ENCODE data around the gene FERMT3.

- TF ChIP-seq, protein P1, sequence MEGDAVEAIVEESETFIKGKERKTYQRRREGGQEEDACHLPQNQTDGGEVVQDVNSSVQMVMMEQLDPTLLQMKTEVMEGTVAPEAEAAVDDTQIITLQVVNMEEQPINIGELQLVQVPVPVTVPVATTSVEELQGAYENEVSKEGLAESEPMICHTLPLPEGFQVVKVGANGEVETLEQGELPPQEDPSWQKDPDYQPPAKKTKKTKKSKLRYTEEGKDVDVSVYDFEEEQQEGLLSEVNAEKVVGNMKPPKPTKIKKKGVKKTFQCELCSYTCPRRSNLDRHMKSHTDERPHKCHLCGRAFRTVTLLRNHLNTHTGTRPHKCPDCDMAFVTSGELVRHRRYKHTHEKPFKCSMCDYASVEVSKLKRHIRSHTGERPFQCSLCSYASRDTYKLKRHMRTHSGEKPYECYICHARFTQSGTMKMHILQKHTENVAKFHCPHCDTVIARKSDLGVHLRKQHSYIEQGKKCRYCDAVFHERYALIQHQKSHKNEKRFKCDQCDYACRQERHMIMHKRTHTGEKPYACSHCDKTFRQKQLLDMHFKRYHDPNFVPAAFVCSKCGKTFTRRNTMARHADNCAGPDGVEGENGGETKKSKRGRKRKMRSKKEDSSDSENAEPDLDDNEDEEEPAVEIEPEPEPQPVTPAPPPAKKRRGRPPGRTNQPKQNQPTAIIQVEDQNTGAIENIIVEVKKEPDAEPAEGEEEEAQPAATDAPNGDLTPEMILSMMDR (IDR thresholded peaks at IDR 0.05; ENCODE audit: low read depth, low read length, poor library complexity, severe bottlenecking) = no peak
- TF ChIP-seq EZH2phosphoT487 (IDR thresholded peaks at IDR 0.05; ENCODE audit: borderline replicate concordance, low read length) = no peak
These were observed 12.8 kb downstream of the FERMT3 start for GRCh38 chr11:64219354-64219684.
